HEK293T (cell line): ENCODE measurements around the gene OR10G6.

Experiments
- ELF4 ChIP-seq: fragments of 450-650 bp; IDR thresholded peaks from 2 replicates; pipeline ENCODE4 v1.6.1; 2017; ENCODE audit warnings: antibody characterized with exemption
- FOXA1 ChIP-seq: fragments of 450-650 bp; IDR thresholded peaks from 2 replicates; pipeline ENCODE4 v1.6.1; 2016; ENCODE audit warnings: mild to moderate bottlenecking
- FOXM1 ChIP-seq: fragments of 450-650 bp; IDR thresholded peaks from 2 replicates; pipeline ENCODE4 v1.6.1; 2017; ENCODE audit warnings: mild to moderate bottlenecking, borderline replicate concordance
- HDGF ChIP-seq: fragments of 450-650 bp; IDR thresholded peaks from 2 replicates; pipeline ENCODE4 v1.6.1; 2017; ENCODE audit warnings: antibody characterized with exemption, borderline replicate concordance
- L3MBTL2 ChIP-seq: fragments of 450-650 bp; conservative IDR thresholded peaks from 2 replicates; pipeline ENCODE4 v1.6.1; 2016; ENCODE audit warnings: mild to moderate bottlenecking

DNA sequence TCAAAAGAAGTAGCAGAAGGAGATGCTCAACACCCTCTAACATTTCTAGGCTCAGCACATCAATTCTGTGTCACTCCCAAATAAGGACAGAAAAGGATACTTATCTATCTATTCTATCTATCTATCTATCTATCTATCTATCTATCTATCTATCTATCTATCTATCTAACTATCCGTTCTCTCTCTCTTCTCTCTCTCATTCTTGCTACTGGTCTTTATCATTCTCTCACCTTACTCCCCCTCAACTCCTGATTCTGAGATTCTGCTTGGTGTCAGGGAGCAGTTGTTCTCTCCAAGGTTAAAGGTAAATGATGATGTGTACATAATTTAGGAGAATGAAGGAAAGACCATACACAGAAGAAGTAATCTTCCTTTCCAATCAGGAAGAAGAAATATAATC is at the start of gene OR10G6:
- TF ChIP-seq L3MBTL2: no peak
- TF ChIP-seq FOXM1: no peak
- no peak for TF ChIP-seq FOXA1
- no peak for TF ChIP-seq ELF4
- no peak for TF ChIP-seq HDGF
